ENCODE results near the gene P3H4.

- TF ChIP-seq POLR2A (IDR thresholded peaks at IDR 0.05; ENCODE audit: low read depth, low read length) (no peak), POLR2AphosphoS5 (IDR thresholded peaks at IDR 0.05; ENCODE audit: low read depth, low read length) (no peak), SPI1 (IDR thresholded peaks at IDR 0.05; ENCODE audit: low read depth, low read length) (no peak), TAF1 (IDR thresholded peaks at IDR 0.05; ENCODE audit: low read depth, low read length) (no peak), POU2F2 (IDR thresholded peaks at IDR 0.05; ENCODE audit: low read depth, low read length) (no peak)
These were observed 25.3 kb downstream of the P3H4 start, which contains the start of gene JUP for GRCh38 chr17:41786227-41787020.

Measured in GM12891 (cell line).